SK-N-MC (cell line): ENCODE data around the gene ZMIZ1.

Experiments
- EZH2 ChIP-seq: fragments of 200-600 bp; sonication (generic); IDR thresholded peaks from one replicate; pipeline ENCODE4 v1.6.1; 2017; ENCODE audit warnings: antibody characterized with exemption
- FOXP2 ChIP-seq: optimal IDR thresholded peaks from 2 replicates; pipeline ENCODE3; 2011; ENCODE audit warnings: mild to moderate bottlenecking, moderate library complexity; ENCODE audit not compliant: insufficient read depth; ENCODE audit errors: extremely low read length, control extremely low read depth
- POLR2AphosphoS5 ChIP-seq: IDR thresholded peaks from 2 replicates; pipeline ENCODE4 v1.6.1; 2012; ENCODE audit warnings: mild to moderate bottlenecking, low read depth, low read length, borderline replicate concordance

DNA sequence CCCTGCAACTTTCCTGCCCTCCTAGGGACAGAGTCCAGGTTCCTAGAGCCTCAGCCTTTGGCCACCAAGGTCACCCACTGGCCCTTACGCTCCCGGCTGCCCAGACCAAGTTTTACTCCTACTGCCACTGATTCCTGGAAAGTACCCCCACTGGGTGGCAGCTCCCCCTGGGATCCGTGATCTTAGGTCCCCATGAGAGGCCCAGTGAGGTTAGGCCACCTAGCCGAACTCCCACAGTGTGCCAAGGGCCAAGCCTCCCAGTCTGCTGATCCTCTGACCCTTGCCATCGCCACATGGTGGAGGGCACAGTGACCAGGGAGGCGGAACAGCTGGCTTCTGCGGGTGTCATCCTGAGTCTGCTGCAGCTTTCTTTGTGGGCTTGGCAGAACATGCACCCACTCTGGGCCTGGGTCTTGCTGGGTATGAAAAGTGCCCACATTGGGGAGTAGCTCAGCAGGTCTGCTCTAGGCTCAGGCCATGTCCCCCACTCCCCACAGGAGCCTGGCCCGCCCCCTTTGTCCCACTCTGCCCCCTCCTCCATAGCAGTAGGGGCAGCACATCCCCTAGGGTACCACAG, 238.0 kb downstream of the ZMIZ1 start:
- TF ChIP-seq POLR2AphosphoS5, result no peak
- no peak for TF ChIP-seq EZH2
- TF ChIP-seq FOXP2, result no peak
